Uterus (tissue), 4 donors: ENCODE measurements around the gene THSD4. TPM values are rescaled to one million over a fixed set of nuclear protein-coding genes. Genes with fewer than 3 reads are reported as not detected.

Experiments
- DNase-seq, 2 donors: peaks; one replicate each; pipeline ENCODE4 v3.0.0-alpha.2; 2019 to 2020
- H3K27ac ChIP-seq, 2 donors: fragments of 200-600 bp; sonication (generic); 1 replicate in 1 of 2; 2 replicates in 1 of 2; pipeline ENCODE4 v1.5.1; 2016 to 2018
- H3K27me3 ChIP-seq, 2 donors: fragments of 200-600 bp; sonication (generic); one replicate each; pipeline ENCODE4 v1.5.1; 2018 to 2019; ENCODE audit warnings: control low read depth in 1 of 2
- H3K36me3 ChIP-seq, 2 donors: fragments of 200-600 bp; sonication (generic); one replicate each; pipeline ENCODE4 v1.5.1; 2019; ENCODE audit warnings: control low read depth in 1 of 2
- H3K4me1 ChIP-seq, 2 donors: fragments of 200-600 bp; sonication (generic); one replicate each; pipeline ENCODE4 v1.5.1; 2018 to 2019; ENCODE audit warnings: control low read depth in 1 of 2
- H3K4me3 ChIP-seq, 2 donors: fragments of 200-600 bp; sonication (generic); 1 replicate in 1 of 2; 2 replicates in 1 of 2; pipeline ENCODE4 v1.5.1; 2018 to 2019; ENCODE audit warnings: mild to moderate bottlenecking in 1 of 2
- H3K9me3 ChIP-seq, 2 donors: fragments of 200-600 bp; sonication (generic); one replicate each; pipeline ENCODE4 v1.5.1; 2019; ENCODE audit warnings: control low read depth in 1 of 2
- CTCF ChIP-seq, 4 experiments: fragments of 200-600 bp in 2 of 4; fragments of 450-650 bp in 2 of 4; sonication (generic) in 2 of 4; IDR thresholded peaks; one replicate each; pipeline ENCODE4 v1.5.1; 2016 to 2019; ENCODE audit warnings: antibody characterized with exemption in 4 of 4, mild to moderate bottlenecking in 2 of 4, moderate library complexity in 1 of 4
- POLR2A ChIP-seq, 2 donors: fragments of 450-650 bp; IDR thresholded peaks; one replicate each; pipeline ENCODE4 v1.6.1; 2016; ENCODE audit warnings: antibody characterized with exemption in 2 of 2, mild to moderate bottlenecking in 1 of 2, moderate library complexity in 1 of 2
- intact Hi-C: fragments of 100-400 bp; cut with DNase I; formaldehyde crosslinking; loops from one replicate; pipeline ENCODE4 v1.15.1; 2023; ENCODE audit warnings: low total_unique reads
- total RNA-seq, 4 donors: library from RNA; depleted of rRNA in 3 of 4; stranded (reverse); fragments of >200 nt in 3 of 4; gene quantifications; one replicate each; pipeline versions ENCODE4 v1.1.0 to v1.2.4, GENCODE V29; 2014 to 2023
- donor health status: DM: yes; HTN: yes; CAD: no.

The THSD4 gene
- total RNA-seq, 4 donors from 2014 or later: 7.1 to 144 (median 35.4) TPM

DNA sequence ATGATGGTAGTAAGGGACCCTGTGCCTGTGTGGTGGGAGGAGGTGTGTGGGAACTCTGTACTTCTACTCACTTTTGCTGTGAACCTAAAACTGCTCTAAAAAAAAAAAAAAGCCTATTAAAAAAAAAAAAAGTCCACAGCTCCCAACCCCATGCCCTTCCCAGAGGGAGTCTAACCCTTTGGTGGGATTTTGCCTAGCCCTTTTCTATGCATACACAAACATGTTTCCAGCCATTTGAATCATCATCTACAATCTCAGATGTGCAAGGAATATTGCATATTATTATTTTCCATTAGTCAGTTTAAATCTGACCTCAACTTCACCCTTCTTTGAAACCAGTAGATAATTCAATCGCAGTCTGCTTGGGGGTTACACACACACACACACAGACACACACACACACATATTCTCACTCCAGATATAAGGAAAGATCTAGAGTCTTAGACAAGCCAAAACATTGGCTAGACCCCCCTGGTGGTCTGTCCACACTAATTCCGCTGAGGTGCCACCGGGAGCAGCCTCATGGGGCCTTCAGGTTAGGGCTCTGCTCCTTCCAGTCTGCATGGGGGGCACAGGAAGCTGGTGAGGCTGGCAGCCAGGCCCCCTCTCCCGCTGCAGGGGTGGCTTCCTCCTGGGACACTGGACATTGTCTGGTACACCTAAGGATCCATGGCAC lies 619.6 kb downstream of the THSD4 start:
- intact Hi-C loops: no loop called here
- no peak overlapping the region for H3K4me3 ChIP-seq
- no peaks in the 10 kb centered on the region for H3K9me3 ChIP-seq
- no peaks in the 10 kb centered on the region for H3K27me3 ChIP-seq
- no peak for DNase-seq
- H3K4me1 ChIP-seq: no peaks in the 10 kb centered on the region
- no peaks in the 10 kb centered on the region for H3K36me3 ChIP-seq
- TF ChIP-seq POLR2A (IDR thresholded peaks at IDR 0.05) (no peak), CTCF (IDR thresholded peaks at IDR 0.05) (no peak)
- H3K27ac ChIP-seq: no peak overlapping the region

DNA sequence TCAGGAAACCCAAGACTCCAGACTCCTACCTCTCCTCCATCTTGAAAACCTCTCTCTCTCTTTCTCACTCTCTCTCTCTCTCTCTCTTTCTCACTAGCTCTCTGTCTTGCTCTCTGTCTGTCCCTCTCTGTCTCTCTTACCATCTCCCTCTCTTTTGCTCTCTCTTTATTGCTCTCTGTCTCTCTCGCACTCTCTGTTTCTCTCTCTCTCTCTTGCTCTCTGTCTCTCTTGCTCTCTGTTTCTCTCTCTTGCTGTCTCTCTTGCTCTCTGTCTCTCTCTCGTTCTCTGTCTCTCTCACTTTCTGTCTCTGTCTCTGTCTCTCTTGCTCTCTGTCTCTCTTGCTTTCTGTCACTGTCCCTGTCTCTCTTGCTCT lies 620.1 kb downstream of the THSD4 start:
- no peaks in the 10 kb centered on the region for H3K9me3 ChIP-seq
- H3K4me1 ChIP-seq: no peaks in the 10 kb centered on the region
- intact Hi-C loops: no loop called here
- H3K27me3 ChIP-seq: no peaks in the 10 kb centered on the region
- H3K36me3 ChIP-seq: no peaks in the 10 kb centered on the region
- no peak overlapping the region for H3K4me3 ChIP-seq
- DNase-seq: no peak
- no peak for TF ChIP-seq POLR2A (IDR thresholded peaks at IDR 0.05)
- no peak for TF ChIP-seq CTCF (IDR thresholded peaks at IDR 0.05)
- H3K27ac ChIP-seq: no peak overlapping the region

DNA sequence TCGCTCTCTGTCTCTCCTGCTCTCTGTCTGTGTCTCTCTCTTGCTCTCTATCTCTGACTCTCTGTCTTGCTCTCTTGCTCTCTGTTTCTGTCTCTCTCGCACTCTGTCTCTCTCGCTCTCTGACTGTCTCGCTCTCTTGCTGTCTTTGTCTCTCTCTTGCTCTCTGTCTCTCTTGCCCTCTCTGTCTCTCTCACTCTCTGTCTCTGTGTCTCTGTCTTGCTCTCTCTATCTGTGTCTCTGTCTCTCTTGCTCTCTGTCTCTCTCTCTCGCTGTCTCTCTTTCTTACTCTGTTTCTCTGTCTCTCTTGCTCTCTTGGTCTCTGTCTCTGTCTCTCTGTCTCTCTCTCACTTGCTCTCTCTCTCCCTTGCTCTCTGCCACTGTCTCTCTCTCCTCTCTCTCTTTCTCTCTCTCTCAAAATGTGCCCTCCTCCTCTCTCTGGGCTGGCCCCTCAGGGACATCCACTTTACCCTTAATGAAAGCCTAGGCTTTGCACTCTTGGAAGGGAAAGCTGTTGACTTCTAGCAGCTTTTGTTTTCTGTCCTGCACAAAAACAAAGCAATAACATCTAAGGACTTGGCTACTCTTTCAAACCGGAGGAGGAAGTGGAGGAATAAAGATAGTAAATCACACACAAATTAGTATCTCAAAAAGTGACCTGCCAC lies 621.1 kb downstream of the THSD4 start:
- TF ChIP-seq CTCF (IDR thresholded peaks at IDR 0.05): no peak
- intact Hi-C loops: no loop called here
- DNase-seq: no peak
- H3K4me3 ChIP-seq: no peak overlapping the region
- no peak overlapping the region for H3K27ac ChIP-seq
- no peaks in the 10 kb centered on the region for H3K9me3 ChIP-seq
- no peaks in the 10 kb centered on the region for H3K4me1 ChIP-seq
- no peaks in the 10 kb centered on the region for H3K27me3 ChIP-seq
- no peaks in the 10 kb centered on the region for H3K36me3 ChIP-seq

DNA sequence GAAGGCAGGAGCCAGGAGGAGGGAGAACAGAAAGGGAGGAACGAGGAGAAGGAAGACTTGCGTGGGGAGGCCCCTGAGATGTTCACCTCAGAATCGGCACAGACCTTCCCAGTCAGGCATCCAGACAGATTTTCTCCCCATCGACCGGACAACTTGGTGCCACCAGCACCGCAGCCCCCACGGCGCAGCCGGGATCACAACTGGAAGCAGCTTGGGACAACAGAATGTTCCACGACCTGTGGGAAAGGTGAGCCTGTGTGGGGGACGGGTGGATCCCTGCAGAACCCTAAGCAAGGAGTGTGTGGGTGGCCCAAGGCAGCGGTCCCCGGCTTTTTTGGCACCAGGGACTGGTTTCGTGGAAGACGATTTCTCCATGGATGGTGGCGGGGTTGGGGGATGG lies 622.5 kb downstream of the THSD4 start:
- Histone ChIP-seq H3K9me3 (no peaks in the 10 kb centered on the region), H3K27ac (no peak overlapping the region), H3K36me3 (no peaks in the 10 kb centered on the region), H3K4me3 (no peak overlapping the region), H3K27me3 (no peaks in the 10 kb centered on the region), H3K4me1 (no peaks in the 10 kb centered on the region)
- intact Hi-C loops: no loop called here
- TF ChIP-seq POLR2A (IDR thresholded peaks at IDR 0.05): no peak
- no peak for TF ChIP-seq CTCF (IDR thresholded peaks at IDR 0.05)
- DNase-seq: no peak

DNA sequence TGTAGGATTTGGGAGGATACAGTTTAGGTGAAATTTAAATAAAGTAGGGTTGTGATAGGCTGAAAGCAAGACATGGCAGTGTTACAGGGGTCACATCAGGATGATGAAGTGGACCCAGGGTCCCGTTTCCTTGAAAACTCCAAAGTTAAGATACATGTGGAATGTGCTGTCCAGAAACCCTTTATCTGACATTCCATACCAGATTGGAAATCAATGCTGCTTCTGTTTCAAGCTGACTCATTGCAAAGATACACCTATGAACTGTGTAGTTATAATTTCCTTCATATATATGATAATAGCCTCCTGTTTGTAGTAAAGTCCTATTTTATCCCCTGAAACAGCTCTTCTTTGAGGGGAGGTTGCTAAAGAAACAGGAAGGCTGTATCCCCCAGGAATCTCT lies 624.1 kb downstream of the THSD4 start:
- H3K27ac ChIP-seq: no peak overlapping the region
- no peaks in the 10 kb centered on the region for H3K27me3 ChIP-seq
- DNase-seq: no peak
- no peak overlapping the region for H3K4me3 ChIP-seq
- no peaks in the 10 kb centered on the region for H3K4me1 ChIP-seq
- TF ChIP-seq POLR2A (IDR thresholded peaks at IDR 0.05) (no peak), CTCF (IDR thresholded peaks at IDR 0.05) (no peak)
- intact Hi-C loops: no loop called here
- no peaks in the 10 kb centered on the region for H3K36me3 ChIP-seq
- H3K9me3 ChIP-seq: no peaks in the 10 kb centered on the region
